Measurements from ENCODE around the gene GGPS1.
"Not testable (repeated sequence)": the region's sequence is repeated elsewhere in the genome, so short reads cannot be mapped to it uniquely, and the experiment has no call there.

Gene GGPS1

GRCh38 chr1:235343726-235344125, 15.4 kb downstream of the GGPS1 start:
- Histone ChIP-seq H3K4me1 (ENCODE audit: insufficient read depth, low read length) (no peaks in the 10 kb centered on the region), H3K4me3 (ENCODE audit: low read length) (no peak overlapping the region), H3K9me3 (ENCODE audit: insufficient read depth, low read depth, low read length) (no peaks in the 10 kb centered on the region), H3K9ac (ENCODE audit: low read depth, low read length) (no peak overlapping the region), H3K27ac (ENCODE audit: low read length) (no peak overlapping the region), H3K36me3 (ENCODE audit: insufficient read depth, low read depth, low read length) (peaks cover 19% of the 10 kb centered on the region), H3K27me3 (ENCODE audit: insufficient read depth, low read length) (no peaks in the 10 kb centered on the region)

- H3K9ac ChIP-seq (ENCODE audit: low read depth, low read length): no peak overlapping the region
- H3K27ac ChIP-seq (ENCODE audit: low read length): no peak overlapping the region
- no peaks in the 10 kb centered on the region for H3K36me3 ChIP-seq (ENCODE audit: insufficient read depth, low read depth, low read length)
- H3K27me3 ChIP-seq (ENCODE audit: insufficient read depth, low read length): no peaks in the 10 kb centered on the region
- H3K9me3 ChIP-seq (ENCODE audit: insufficient read depth, low read depth, low read length): no peaks in the 10 kb centered on the region
- no peaks in the 10 kb centered on the region for H3K4me1 ChIP-seq (ENCODE audit: insufficient read depth, low read length)
- H3K4me3 ChIP-seq (ENCODE audit: low read length): no peak overlapping the region
Measured at GRCh38 chr1:235351441-235351840, 23.1 kb downstream of the GGPS1 start.

- Histone ChIP-seq H3K27me3 (ENCODE audit: insufficient read depth, low read length) (no peaks in the 10 kb centered on the region), H3K4me3 (ENCODE audit: low read length) (no peak overlapping the region), H3K27ac (ENCODE audit: low read length) (no peak overlapping the region), H3K9ac (ENCODE audit: low read depth, low read length) (no peak overlapping the region), H3K4me1 (ENCODE audit: insufficient read depth, low read length) (no peaks in the 10 kb centered on the region), H3K36me3 (ENCODE audit: insufficient read depth, low read depth, low read length) (no peaks in the 10 kb centered on the region), H3K9me3 (ENCODE audit: insufficient read depth, low read depth, low read length) (no peaks in the 10 kb centered on the region)
Measured at GRCh38 chr1:235351898-235352297, 23.5 kb downstream of the GGPS1 start.

- H3K9me3 ChIP-seq (ENCODE audit: insufficient read depth, low read depth, low read length): no peaks in the 10 kb centered on the region
- no peak overlapping the region for H3K4me3 ChIP-seq (ENCODE audit: low read length)
Measured at GRCh38 chr1:235357485-235358373, 29.4 kb downstream of the GGPS1 start.

GRCh38 chr1:235358899-235359298, 30.5 kb downstream of the GGPS1 start:
- H3K27ac ChIP-seq (ENCODE audit: low read length): no peak overlapping the region
- no peak overlapping the region for H3K9ac ChIP-seq (ENCODE audit: low read depth, low read length)
- H3K4me1 ChIP-seq (ENCODE audit: insufficient read depth, low read length): no peaks in the 10 kb centered on the region
- no peaks in the 10 kb centered on the region for H3K27me3 ChIP-seq (ENCODE audit: insufficient read depth, low read length)
- no peaks in the 10 kb centered on the region for H3K36me3 ChIP-seq (ENCODE audit: insufficient read depth, low read depth, low read length)
- no peak overlapping the region for H3K4me3 ChIP-seq (ENCODE audit: low read length)
- no peaks in the 10 kb centered on the region for H3K9me3 ChIP-seq (ENCODE audit: insufficient read depth, low read depth, low read length)

More at GRCh38 chr1:235357485-235358373, 29.4 kb downstream of the GGPS1 start:
- H3K9ac ChIP-seq (ENCODE audit: low read depth, low read length): no peak overlapping the region
- no peaks in the 10 kb centered on the region for H3K36me3 ChIP-seq (ENCODE audit: insufficient read depth, low read depth, low read length)
- H3K27ac ChIP-seq (ENCODE audit: low read length): no peak overlapping the region
- H3K27me3 ChIP-seq (ENCODE audit: insufficient read depth, low read length): no peaks in the 10 kb centered on the region
- no peaks in the 10 kb centered on the region for H3K4me1 ChIP-seq (ENCODE audit: insufficient read depth, low read length)

DNA sequence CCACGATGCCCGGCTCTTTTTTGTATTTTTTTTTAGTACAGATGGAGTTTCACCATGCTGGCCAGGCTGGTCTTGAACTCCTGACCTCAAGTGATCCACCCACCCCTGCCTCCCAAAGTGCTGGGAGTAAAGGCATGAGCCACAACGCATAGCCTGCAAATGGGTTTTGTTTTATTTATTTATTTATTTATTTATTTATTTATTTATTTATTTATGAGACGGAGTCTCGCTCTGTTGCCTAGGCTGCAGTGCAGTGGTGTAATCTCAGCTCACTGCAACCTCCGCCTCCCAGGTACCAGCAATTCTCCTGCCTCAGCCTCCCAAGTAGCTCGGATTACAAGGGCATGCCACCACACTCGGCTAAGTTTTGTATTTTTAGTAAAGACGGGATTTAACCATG, 35.8 kb downstream of the GGPS1 start:
- not testable (repeated sequence) for H3K4me1 ChIP-seq (ENCODE audit: insufficient read depth, low read length); H3K9me3 ChIP-seq (ENCODE audit: insufficient read depth, low read depth, low read length); H3K9ac ChIP-seq (ENCODE audit: low read depth, low read length); H3K4me3 ChIP-seq (ENCODE audit: low read length); H3K27ac ChIP-seq (ENCODE audit: low read length); H3K27me3 ChIP-seq (ENCODE audit: insufficient read depth, low read length); H3K36me3 ChIP-seq (ENCODE audit: insufficient read depth, low read depth, low read length)

GRCh38 chr1:235366286-235366685, 37.9 kb downstream of the GGPS1 start:
- H3K27me3 ChIP-seq (ENCODE audit: insufficient read depth, low read length): no peaks in the 10 kb centered on the region
- H3K9ac ChIP-seq (ENCODE audit: low read depth, low read length): no peak overlapping the region
- H3K4me3 ChIP-seq (ENCODE audit: low read length): no peak overlapping the region
- no peaks in the 10 kb centered on the region for H3K36me3 ChIP-seq (ENCODE audit: insufficient read depth, low read depth, low read length)
- no peak overlapping the region for H3K27ac ChIP-seq (ENCODE audit: low read length)
- H3K9me3 ChIP-seq (ENCODE audit: insufficient read depth, low read depth, low read length): no peaks in the 10 kb centered on the region
- no peaks in the 10 kb centered on the region for H3K4me1 ChIP-seq (ENCODE audit: insufficient read depth, low read length)

DNA sequence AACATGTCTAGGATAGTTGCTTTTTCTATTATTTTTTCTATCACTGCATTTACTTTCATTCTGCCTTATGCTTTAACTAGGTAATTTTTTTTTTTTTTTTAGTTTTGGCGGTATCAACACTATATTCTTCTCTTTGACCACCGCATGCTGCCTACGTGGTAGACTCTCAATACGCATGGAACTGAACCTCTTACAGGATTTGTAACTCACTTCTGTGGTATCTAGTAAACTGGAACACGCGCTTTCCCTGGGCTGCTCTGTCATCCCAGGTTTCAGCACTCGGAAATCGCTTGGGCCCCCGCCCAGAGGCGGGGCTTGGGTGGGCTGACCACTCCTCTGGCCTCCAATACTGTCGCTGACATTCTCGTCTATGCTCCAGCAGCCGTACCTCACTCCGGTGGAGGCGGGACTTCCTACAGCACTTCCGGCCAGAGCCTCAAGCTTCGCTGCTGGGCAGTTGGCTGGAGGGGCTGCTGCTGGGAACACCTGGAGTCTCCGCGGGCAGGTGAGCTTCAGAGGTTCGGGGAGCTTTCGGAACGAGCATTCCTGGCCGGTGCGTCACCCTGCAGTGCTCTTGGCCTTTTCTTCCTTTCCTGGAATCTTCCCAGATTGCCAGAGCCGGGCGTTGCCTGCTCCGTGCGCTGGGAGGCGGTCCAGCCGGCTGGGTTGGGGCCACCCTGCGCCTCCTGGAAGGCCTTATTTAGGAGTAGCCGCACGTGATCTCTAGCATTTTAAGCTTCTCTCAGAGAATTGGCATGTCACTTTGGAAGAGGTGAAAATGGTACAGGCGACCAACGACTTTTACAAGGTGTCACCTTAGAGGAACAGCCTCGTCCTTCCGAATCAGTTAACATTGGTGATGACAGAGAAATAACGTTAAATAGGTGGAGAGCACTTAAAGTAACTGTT, 38.9 kb downstream of the GGPS1 start, which contains the start of gene TBCE:
TBCE (plus strand) TSS at position 428 of the 909 bp plus-strand sequence. CDS start 12,623 bp downstream, outside the sequence.
- H3K9ac ChIP-seq (ENCODE audit: low read depth, low read length): peak within 1 kb of the TSS; percentile 85
- no peaks in the 10 kb centered on the region; the same call in 1 of the 2 replicates for H3K36me3 ChIP-seq (ENCODE audit: insufficient read depth, low read depth, low read length)
- no peaks in the 10 kb centered on the region for H3K27me3 ChIP-seq (ENCODE audit: insufficient read depth, low read length)
- peak within 1 kb of the TSS; percentile 88 for H3K4me3 ChIP-seq (ENCODE audit: low read length)
- no peaks in the 10 kb centered on the region for H3K4me1 ChIP-seq (ENCODE audit: insufficient read depth, low read length)
- H3K9me3 ChIP-seq (ENCODE audit: insufficient read depth, low read depth, low read length): no peaks in the 10 kb centered on the region
- peak within 1 kb of the TSS; percentile 59 for H3K27ac ChIP-seq (ENCODE audit: low read length)

GRCh38 chr1:235368428-235368827, 40.1 kb downstream of the GGPS1 start:
- Histone ChIP-seq H3K9me3 (ENCODE audit: insufficient read depth, low read depth, low read length) (no peaks in the 10 kb centered on the region), H3K27me3 (ENCODE audit: insufficient read depth, low read length) (no peaks in the 10 kb centered on the region), H3K4me3 (ENCODE audit: low read length) (peak overlapping the region; percentile 88), H3K27ac (ENCODE audit: low read length) (no peak overlapping the region), H3K4me1 (ENCODE audit: insufficient read depth, low read length) (no peaks in the 10 kb centered on the region), H3K36me3 (ENCODE audit: insufficient read depth, low read depth, low read length) (no peaks in the 10 kb centered on the region; the same call in 1 of the 2 replicates), H3K9ac (ENCODE audit: low read depth, low read length) (peak overlapping the region; percentile 85; the same call in 1 of the 2 replicates)

DNA sequence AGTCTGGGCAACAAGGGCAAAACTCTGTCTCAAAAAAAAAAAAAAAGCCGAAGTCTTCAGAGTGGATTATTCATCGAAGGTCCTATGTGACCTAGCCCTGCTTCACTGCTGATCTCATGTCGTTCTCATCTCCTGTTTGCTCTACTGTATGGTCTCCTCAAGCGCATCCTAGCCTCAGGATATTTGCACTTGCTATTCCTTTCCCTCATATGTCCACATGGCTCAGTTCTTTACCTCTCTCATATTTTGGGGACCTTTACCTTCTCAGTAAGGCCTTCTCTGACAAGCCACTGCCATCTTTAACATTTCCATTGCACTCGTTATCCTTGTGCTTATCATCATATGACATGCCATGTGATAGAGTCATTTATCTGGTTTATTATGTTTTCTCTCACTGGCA, 41.4 kb downstream of the GGPS1 start:
- Histone ChIP-seq H3K9ac (ENCODE audit: low read depth, low read length) (no peak overlapping the region), H3K4me1 (ENCODE audit: insufficient read depth, low read length) (no peaks in the 10 kb centered on the region), H3K4me3 (ENCODE audit: low read length) (no peak overlapping the region), H3K27ac (ENCODE audit: low read length) (no peak overlapping the region), H3K36me3 (ENCODE audit: insufficient read depth, low read depth, low read length) (no peaks in the 10 kb centered on the region; the same call in 1 of the 2 replicates), H3K9me3 (ENCODE audit: insufficient read depth, low read depth, low read length) (no peaks in the 10 kb centered on the region), H3K27me3 (ENCODE audit: insufficient read depth, low read length) (no peaks in the 10 kb centered on the region)

DNA sequence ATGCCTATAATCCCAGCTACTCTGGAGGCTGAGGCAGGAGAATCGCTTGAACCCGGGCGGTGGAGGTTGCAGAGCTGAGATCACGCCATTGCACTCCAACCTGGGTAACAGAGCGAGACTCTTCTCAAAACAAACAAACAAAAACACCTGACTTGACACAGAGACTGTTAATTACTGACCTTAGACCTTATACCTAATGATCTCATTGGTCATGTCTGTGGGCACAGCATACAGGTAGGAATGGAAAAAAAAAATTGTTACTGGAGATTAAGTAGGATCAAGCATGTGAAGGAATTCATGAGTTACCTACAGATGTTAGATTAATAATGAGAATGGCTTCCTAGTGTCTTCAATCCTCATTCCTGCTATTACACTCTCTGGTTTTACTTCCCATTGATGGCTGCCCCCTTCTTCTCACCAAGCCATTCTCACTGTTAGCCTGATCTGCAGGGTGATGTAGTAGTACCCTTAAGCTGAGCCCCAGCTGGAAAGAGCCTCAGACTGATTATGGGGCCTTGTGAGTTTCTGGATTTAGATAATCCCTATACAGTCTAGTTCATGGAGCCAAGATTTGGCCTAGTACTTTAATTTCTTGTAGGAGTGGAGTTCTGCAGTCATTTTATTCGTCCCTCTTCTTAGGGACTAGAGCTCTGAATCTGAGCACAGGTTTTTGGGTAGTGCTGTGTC, 47.7 kb downstream of the GGPS1 start:
- H3K4me1 ChIP-seq (ENCODE audit: insufficient read depth, low read length): no peaks in the 10 kb centered on the region
- no peaks in the 10 kb centered on the region for H3K9me3 ChIP-seq (ENCODE audit: insufficient read depth, low read depth, low read length)
- H3K36me3 ChIP-seq (ENCODE audit: insufficient read depth, low read depth, low read length): peaks cover 18% of the 10 kb centered on the region
- H3K27ac ChIP-seq (ENCODE audit: low read length): no peak overlapping the region
- H3K9ac ChIP-seq (ENCODE audit: low read depth, low read length): no peak overlapping the region
- no peak overlapping the region for H3K4me3 ChIP-seq (ENCODE audit: low read length)
- no peaks in the 10 kb centered on the region for H3K27me3 ChIP-seq (ENCODE audit: insufficient read depth, low read length)
